ENCODE results near the gene ACKR3. TPM values are rescaled to one million over a fixed set of nuclear protein-coding genes. Genes with fewer than 3 reads are reported as not detected.

ACKR3 gene
- total RNA-seq, 3 donors from 2014 or later, result 15.1 to 39.4 (median 23.6) TPM

GRCh38 chr2:236583621-236584203 lies 14.1 kb downstream of the ACKR3 start:
- no peak overlapping the region for H3K27ac ChIP-seq
- no peaks in the 10 kb centered on the region for H3K36me3 ChIP-seq
- intact Hi-C loops (cut with DNase I; ENCODE audit: low total_unique reads), result no loop called here
- H3K27me3 ChIP-seq, result no peaks in the 10 kb centered on the region
- DNase-seq (ENCODE audit: low spot score in 2 of 2), result no peak
- no peaks in the 10 kb centered on the region for H3K9me3 ChIP-seq
- H3K4me3 ChIP-seq, result no peak overlapping the region
- no peaks in the 10 kb centered on the region for H3K4me1 ChIP-seq
- TF ChIP-seq POLR2AphosphoS5 (IDR thresholded peaks at IDR 0.05) (no peak), POLR2A (IDR thresholded peaks at IDR 0.05) (no peak), CTCF (IDR thresholded peaks at IDR 0.05) (no peak)

- Histone ChIP-seq H3K27me3 (no peaks in the 10 kb centered on the region), H3K36me3 (no peaks in the 10 kb centered on the region), H3K4me3 (no peak overlapping the region), H3K4me1 (no peaks in the 10 kb centered on the region), H3K27ac (no peak overlapping the region), H3K9me3 (no peaks in the 10 kb centered on the region)
- TF ChIP-seq POLR2AphosphoS5 (IDR thresholded peaks at IDR 0.05) (no peak), POLR2A (IDR thresholded peaks at IDR 0.05) (no peak), CTCF (IDR thresholded peaks at IDR 0.05) (no peak)
- DNase-seq (ENCODE audit: low spot score in 2 of 2), result no peak
- intact Hi-C loops (cut with DNase I; ENCODE audit: low total_unique reads), result no loop called here
Observed at GRCh38 chr2:236584521-236585384, 15.1 kb downstream of the ACKR3 start.

- no peaks in the 10 kb centered on the region for H3K4me1 ChIP-seq
- H3K4me3 ChIP-seq, result no peak overlapping the region
- H3K27me3 ChIP-seq, result no peaks in the 10 kb centered on the region
- H3K27ac ChIP-seq, result no peak overlapping the region
- no peaks in the 10 kb centered on the region for H3K36me3 ChIP-seq
- H3K9me3 ChIP-seq, result no peaks in the 10 kb centered on the region
- no peak for DNase-seq (ENCODE audit: low spot score in 2 of 2)
- no peak for TF ChIP-seq POLR2A (IDR thresholded peaks at IDR 0.05)
- no peak for TF ChIP-seq POLR2AphosphoS5 (IDR thresholded peaks at IDR 0.05)
- TF ChIP-seq CTCF (IDR thresholded peaks at IDR 0.05), result no peak
- intact Hi-C loops (cut with DNase I; ENCODE audit: low total_unique reads), result no loop called here
Observed at GRCh38 chr2:236585966-236586365, 16.3 kb downstream of the ACKR3 start.

GRCh38 chr2:236587861-236588815 lies 18.5 kb downstream of the ACKR3 start:
- no peak for DNase-seq (ENCODE audit: low spot score in 2 of 2)
- H3K4me1 ChIP-seq, result no peaks in the 10 kb centered on the region
- H3K4me3 ChIP-seq, result no peak overlapping the region
- H3K27me3 ChIP-seq, result no peaks in the 10 kb centered on the region
- intact Hi-C loops (cut with DNase I; ENCODE audit: low total_unique reads), result no loop called here
- no peak overlapping the region for H3K27ac ChIP-seq
- no peaks in the 10 kb centered on the region for H3K36me3 ChIP-seq
- H3K9me3 ChIP-seq, result no peaks in the 10 kb centered on the region
- no peak for TF ChIP-seq CTCF (IDR thresholded peaks at IDR 0.05)
- TF ChIP-seq POLR2AphosphoS5 (IDR thresholded peaks at IDR 0.05), result no peak
- TF ChIP-seq POLR2A (IDR thresholded peaks at IDR 0.05), result no peak

Data from breast epithelium (tissue), 4 donors.